Thoracic aorta (tissue), 2 donors: Measurements from ENCODE around the gene TTLL5. TPM values are rescaled to one million over a fixed set of nuclear protein-coding genes. Genes with fewer than 3 reads are reported as not detected.

Source experiments
- ATAC-seq: fragments of 150-250 bp; one replicate; pipeline ENCODE4 v1.8.0; 2017; ENCODE audit warnings: low read depth; ENCODE audit not compliant: insufficient number of reproducible peaks, low FRiP score
- DNase-seq: peaks from one replicate; pipeline ENCODE4 v3.0.0-alpha.2; 2020; ENCODE audit warnings: low spot score
- H3K27ac ChIP-seq, 2 donors: fragments of 200-600 bp; sonication (generic); 1 replicate in 1 of 2; 2 replicates in 1 of 2; pipeline ENCODE4 v1.5.1; 2016; ENCODE audit warnings: mild to moderate bottlenecking in 2 of 2, moderate library complexity in 2 of 2
- H3K27me3 ChIP-seq: fragments of 200-600 bp; sonication (generic); replicated peaks from 2 replicates; pipeline ENCODE4 v1.6.0; 2016; ENCODE audit warnings: mild to moderate bottlenecking; ENCODE audit not compliant: insufficient read depth
- H3K36me3 ChIP-seq: fragments of 200-600 bp; sonication (generic); one replicate; pipeline ENCODE4 v1.5.1; 2016
- H3K4me1 ChIP-seq, 2 donors: fragments of 200-600 bp; sonication (generic); 1 replicate in 1 of 2; 2 replicates in 1 of 2; pipeline versions ENCODE4 v1.5.1 to v1.6.0; 2016; ENCODE audit warnings: low read depth in 2 of 2, mild to moderate bottlenecking in 1 of 2; ENCODE audit not compliant: control insufficient read depth in 1 of 2
- H3K4me3 ChIP-seq: fragments of 200-600 bp; sonication (generic); 2 replicates; pipeline ENCODE4 v1.5.1; 2016; ENCODE audit warnings: mild to moderate bottlenecking
- H3K9me3 ChIP-seq: fragments of 200-600 bp; sonication (generic); 2 replicates; pipeline ENCODE4 v1.5.1; 2016
- CTCF ChIP-seq: fragments of 200-600 bp; sonication (generic); IDR thresholded peaks from one replicate; pipeline ENCODE4 v1.5.1; 2019; ENCODE audit warnings: antibody characterized with exemption
- total RNA-seq, 2 donors: library from RNA; depleted of rRNA; stranded (reverse); fragments of >200 nt; gene quantifications; one replicate each; pipeline versions ENCODE4 v1.1.0 to v1.2.3, GENCODE V29; 2016

The TTLL5 gene
- total RNA-seq, 2 donors from 2014 or later: 34.7 to 47.9 TPM

GRCh38 chr14:75723716-75724115, 62.7 kb downstream of the TTLL5 start:
- Histone ChIP-seq H3K27me3 (no peaks in the 10 kb centered on the region), H3K36me3 (peaks cover 3% of the 10 kb centered on the region), H3K4me1 (peaks cover 6 to 27% of the 10 kb centered on the region in 2 donors), H3K4me3 (no peak overlapping the region), H3K9me3 (no peaks in the 10 kb centered on the region), H3K27ac (no peak overlapping the region)
- DNase-seq (no peak), ATAC-seq (no peak)
- no peak for TF ChIP-seq CTCF

GRCh38 chr14:75724414-75725204, 63.6 kb downstream of the TTLL5 start:
- H3K27ac ChIP-seq: no peak overlapping the region
- ATAC-seq (no peak), DNase-seq (no peak)
- peaks cover 3% of the 10 kb centered on the region for H3K36me3 ChIP-seq
- H3K4me3 ChIP-seq: no peak overlapping the region
- TF ChIP-seq CTCF: no peak
- no peaks in the 10 kb centered on the region for H3K9me3 ChIP-seq
- H3K4me1 ChIP-seq: peaks cover 5 to 19% of the 10 kb centered on the region in 2 donors
- H3K27me3 ChIP-seq: no peaks in the 10 kb centered on the region

- H3K4me1 ChIP-seq: peaks cover 2 to 10% of the 10 kb centered on the region in 2 donors
- DNase-seq: no peak
- no peak for TF ChIP-seq CTCF
- H3K27ac ChIP-seq: no peak overlapping the region
- peaks cover 3% of the 10 kb centered on the region for H3K36me3 ChIP-seq
- no peak for ATAC-seq
- H3K4me3 ChIP-seq: no peak overlapping the region
- H3K9me3 ChIP-seq: no peaks in the 10 kb centered on the region
- no peaks in the 10 kb centered on the region for H3K27me3 ChIP-seq
Measured at GRCh38 chr14:75725481-75725880, 64.4 kb downstream of the TTLL5 start.

GRCh38 chr14:75726321-75726720, 65.3 kb downstream of the TTLL5 start:
- no peak overlapping the region for H3K4me3 ChIP-seq
- H3K27me3 ChIP-seq: no peaks in the 10 kb centered on the region
- TF ChIP-seq CTCF: no peak
- peaks cover 0 to 1% of the 10 kb centered on the region in 2 donors for H3K4me1 ChIP-seq
- H3K36me3 ChIP-seq: peaks cover 3% of the 10 kb centered on the region
- ATAC-seq: no peak
- no peak for DNase-seq
- H3K9me3 ChIP-seq: no peaks in the 10 kb centered on the region
- no peak overlapping the region for H3K27ac ChIP-seq

GRCh38 chr14:75727124-75727523, 66.1 kb downstream of the TTLL5 start:
- Histone ChIP-seq H3K9me3 (no peaks in the 10 kb centered on the region), H3K27ac (no peak overlapping the region), H3K27me3 (no peaks in the 10 kb centered on the region), H3K4me1 (no peaks in the 10 kb centered on the region), H3K4me3 (no peak overlapping the region), H3K36me3 (peaks cover 3% of the 10 kb centered on the region)
- ATAC-seq: no peak
- no peak for DNase-seq
- no peak for TF ChIP-seq CTCF
